ENCODE measurements around the gene FOXF2. TPM values are rescaled to one million over a fixed set of nuclear protein-coding genes. Genes with fewer than 3 reads are reported as not detected.

The FOXF2 gene
- total RNA-seq, result 0.12 to 0.68 TPM in 2 of 3 replicates, not detected in the other
- long read RNA-seq, result 0 reads

- Mint-ChIP-seq H3K36me3 (ENCODE audit: low read depth) (no peaks in the 10 kb centered on the region), H3K27ac (ENCODE audit: unreplicated experiment) (no peak within 1 kb of the TSS), H3K4me1 (ENCODE audit: low read depth) (peaks cover 26% of the 10 kb centered on the region), H3K9me3 (ENCODE audit: low read depth) (no peaks in the 10 kb centered on the region), H3K4me3 (ENCODE audit: unreplicated experiment) (peak within 1 kb of the TSS; percentile 70), H3K27me3 (ENCODE audit: low read depth) (peaks cover 73% of the 10 kb centered on the region)
- no peak for TF ChIP-seq CTCF (IDR thresholded peaks at IDR 0.05)
- no peak for DNase-seq (ENCODE audit: low spot score)
These were observed at the start of gene FOXF2 for GRCh38 chr6:1389369-1390132. TSS of gene FOXF2 (plus strand) at chr6:1389576. CDS start at chr6:1389948, 372 bp downstream.

GRCh38 chr6:1346101-1346500, 43.3 kb upstream of the FOXF2 start:
- Mint-ChIP-seq H3K9me3 (ENCODE audit: low read depth) (peaks cover 22% of the 10 kb centered on the region), H3K27me3 (ENCODE audit: low read depth) (peaks cover 51% of the 10 kb centered on the region), H3K4me3 (ENCODE audit: unreplicated experiment) (no peak overlapping the region), H3K4me1 (ENCODE audit: low read depth) (no peaks in the 10 kb centered on the region), H3K36me3 (ENCODE audit: low read depth) (peaks cover 1% of the 10 kb centered on the region), H3K27ac (ENCODE audit: unreplicated experiment) (no peak overlapping the region)
- DNase-seq (ENCODE audit: low spot score), result no peak
- TF ChIP-seq CTCF (IDR thresholded peaks at IDR 0.05), result no peak

GRCh38 chr6:1346558-1347091, 42.8 kb upstream of the FOXF2 start:
- TF ChIP-seq CTCF (IDR thresholded peaks at IDR 0.05), result no peak
- H3K4me1 Mint-ChIP-seq (ENCODE audit: low read depth), result no peaks in the 10 kb centered on the region
- H3K9me3 Mint-ChIP-seq (ENCODE audit: low read depth), result peaks cover 28% of the 10 kb centered on the region
- no peak for DNase-seq (ENCODE audit: low spot score)
- no peak overlapping the region for H3K27ac Mint-ChIP-seq (ENCODE audit: unreplicated experiment)
- H3K27me3 Mint-ChIP-seq (ENCODE audit: low read depth), result peaks cover 46% of the 10 kb centered on the region
- peaks cover 1% of the 10 kb centered on the region for H3K36me3 Mint-ChIP-seq (ENCODE audit: low read depth)
- H3K4me3 Mint-ChIP-seq (ENCODE audit: unreplicated experiment), result no peak overlapping the region

- H3K36me3 Mint-ChIP-seq (ENCODE audit: low read depth), result peaks cover 1% of the 10 kb centered on the region
- peaks cover 32% of the 10 kb centered on the region for H3K9me3 Mint-ChIP-seq (ENCODE audit: low read depth)
- TF ChIP-seq CTCF (IDR thresholded peaks at IDR 0.05), result no peak
- H3K4me3 Mint-ChIP-seq (ENCODE audit: unreplicated experiment), result no peak overlapping the region
- H3K27ac Mint-ChIP-seq (ENCODE audit: unreplicated experiment), result no peak overlapping the region
- H3K27me3 Mint-ChIP-seq (ENCODE audit: low read depth), result peaks cover 43% of the 10 kb centered on the region
- no peaks in the 10 kb centered on the region for H3K4me1 Mint-ChIP-seq (ENCODE audit: low read depth)
- no peak for DNase-seq (ENCODE audit: low spot score)
These were observed 42.2 kb upstream of the FOXF2 start for GRCh38 chr6:1347161-1347560.

- no peak for TF ChIP-seq CTCF (IDR thresholded peaks at IDR 0.05)
- H3K9me3 Mint-ChIP-seq (ENCODE audit: low read depth), result peaks cover 43% of the 10 kb centered on the region
- peaks cover 1% of the 10 kb centered on the region for H3K36me3 Mint-ChIP-seq (ENCODE audit: low read depth)
- DNase-seq (ENCODE audit: low spot score), result no peak
- no peaks in the 10 kb centered on the region for H3K4me1 Mint-ChIP-seq (ENCODE audit: low read depth)
- H3K27me3 Mint-ChIP-seq (ENCODE audit: low read depth), result peaks cover 42% of the 10 kb centered on the region
- no peak overlapping the region for H3K4me3 Mint-ChIP-seq (ENCODE audit: unreplicated experiment)
- H3K27ac Mint-ChIP-seq (ENCODE audit: unreplicated experiment), result no peak overlapping the region
These were observed 40.7 kb upstream of the FOXF2 start for GRCh38 chr6:1348675-1349074.

All from chondrocyte (in vitro differentiated cells).